ENCODE results near the gene STRADA.

The STRADA gene

GRCh38 chr17:63679214-63679613 lies 62.4 kb downstream of the STRADA start:
- H3K27me3 ChIP-seq (ENCODE audit: insufficient read depth, low read depth) = no peaks in the 10 kb centered on the region
- TF ChIP-seq CTCF (conservative IDR thresholded peaks at IDR 0.05; ENCODE audit: low read depth, low read length) = 0 out of 2 replicates have a peak, but pooled peaks have one; percentile 14
- H3K4me3 ChIP-seq (IDR thresholded peaks at IDR 0.05; ENCODE audit: insufficient read depth, low read depth, low read length) = no peak overlapping the region
- H3K36me3 ChIP-seq (ENCODE audit: insufficient read depth) = no peaks in the 10 kb centered on the region
- no peak overlapping the region for H3K27ac ChIP-seq
- H3K4me2 ChIP-seq = no peak overlapping the region
- H2AFZ ChIP-seq (ENCODE audit: low read depth) = no peak overlapping the region
- H3K79me2 ChIP-seq (ENCODE audit: insufficient read depth, low read depth) = no peaks in the 10 kb centered on the region
- no peaks in the 10 kb centered on the region for H4K20me1 ChIP-seq (ENCODE audit: insufficient read depth)
- no peaks in the 10 kb centered on the region for H3K4me1 ChIP-seq (ENCODE audit: low read depth, poor library complexity, severe bottlenecking)
- no peak overlapping the region for H3K9ac ChIP-seq

DNA sequence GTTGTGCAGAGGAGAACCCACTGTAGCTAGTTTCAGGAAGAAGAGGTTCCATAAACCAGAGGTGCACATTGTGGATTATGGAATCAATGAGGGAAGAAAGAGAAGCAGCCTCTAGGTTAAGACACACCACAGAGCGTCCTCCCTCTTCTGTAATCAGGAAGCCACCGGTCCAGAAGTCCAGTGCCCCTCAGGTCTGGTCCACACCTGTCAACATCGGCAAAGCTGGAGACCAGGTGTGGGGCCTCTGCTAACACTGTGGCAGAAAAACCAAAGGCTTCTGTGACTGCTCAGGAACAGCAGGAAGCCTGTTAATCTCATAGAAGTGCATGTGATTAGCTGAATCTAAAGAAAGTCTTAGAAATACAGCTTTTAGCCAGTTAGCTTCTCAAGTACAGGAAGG lies 65.0 kb downstream of the STRADA start:
- H4K20me1 ChIP-seq (ENCODE audit: insufficient read depth) = no peaks in the 10 kb centered on the region
- no peak for TF ChIP-seq CTCF (conservative IDR thresholded peaks at IDR 0.05; ENCODE audit: low read depth, low read length)
- no peaks in the 10 kb centered on the region for H3K27me3 ChIP-seq (ENCODE audit: insufficient read depth, low read depth)
- no peaks in the 10 kb centered on the region for H3K36me3 ChIP-seq (ENCODE audit: insufficient read depth)
- H2AFZ ChIP-seq (ENCODE audit: low read depth) = no peak overlapping the region
- no peaks in the 10 kb centered on the region for H3K4me1 ChIP-seq (ENCODE audit: low read depth, poor library complexity, severe bottlenecking)
- no peak overlapping the region for H3K4me2 ChIP-seq
- H3K79me2 ChIP-seq (ENCODE audit: insufficient read depth, low read depth) = no peaks in the 10 kb centered on the region
- no peak overlapping the region for H3K4me3 ChIP-seq (IDR thresholded peaks at IDR 0.05; ENCODE audit: insufficient read depth, low read depth, low read length)
- H3K27ac ChIP-seq = no peak overlapping the region
- H3K9ac ChIP-seq = no peak overlapping the region

DNA sequence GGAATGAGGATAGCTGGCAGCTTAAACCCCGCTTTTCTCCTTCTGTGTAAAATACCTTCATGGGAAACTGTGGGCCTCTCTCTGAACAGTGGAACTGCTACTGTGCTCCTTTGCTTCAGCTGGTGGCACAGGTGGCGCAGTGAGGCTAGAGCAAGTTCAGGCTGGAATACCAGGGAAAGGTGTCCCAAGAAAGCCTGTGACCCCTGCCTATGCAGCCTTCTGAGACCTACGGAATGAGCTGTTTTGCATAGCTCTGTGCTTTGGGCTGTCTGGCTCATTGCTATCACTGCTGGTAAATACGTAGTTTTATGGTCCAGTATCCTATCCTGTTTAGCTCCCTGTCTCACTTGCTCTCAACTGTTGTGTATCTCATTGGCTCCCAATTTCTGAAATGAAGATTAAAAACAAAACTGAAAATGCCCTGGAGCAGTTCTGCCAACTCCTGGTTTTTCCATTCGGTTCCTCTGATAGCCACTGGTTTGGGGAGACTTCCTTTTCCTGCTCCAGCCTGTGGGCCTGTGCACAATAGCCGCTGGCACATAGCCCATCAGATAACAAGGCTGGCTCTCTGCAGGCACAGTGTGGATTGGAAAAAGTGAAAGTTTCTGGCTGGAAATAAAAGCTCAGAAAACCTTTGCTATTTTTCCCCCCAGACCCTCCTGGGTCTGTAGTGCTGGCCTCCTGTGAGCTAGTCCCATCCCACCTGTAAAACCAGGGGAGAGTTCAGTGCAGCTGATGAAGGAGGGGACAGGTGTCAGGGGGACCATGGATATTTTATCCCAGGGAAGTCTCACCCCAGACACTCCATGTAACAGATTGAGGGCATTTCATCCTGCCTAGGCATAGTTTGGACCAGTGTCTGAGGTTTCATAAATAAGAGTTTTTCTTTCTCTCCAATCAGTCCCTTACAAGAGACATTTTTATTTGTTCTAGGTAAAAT lies 65.7 kb downstream of the STRADA start:
- Histone ChIP-seq H3K36me3 (ENCODE audit: insufficient read depth) (no peaks in the 10 kb centered on the region), H2AFZ (ENCODE audit: low read depth) (no peak overlapping the region), H3K4me2 (no peak overlapping the region), H3K9ac (no peak overlapping the region), H3K79me2 (ENCODE audit: insufficient read depth, low read depth) (no peaks in the 10 kb centered on the region), H3K4me1 (ENCODE audit: low read depth, poor library complexity, severe bottlenecking) (no peaks in the 10 kb centered on the region), H3K27ac (no peak overlapping the region), H3K27me3 (ENCODE audit: insufficient read depth, low read depth) (no peaks in the 10 kb centered on the region), H4K20me1 (ENCODE audit: insufficient read depth) (no peaks in the 10 kb centered on the region), H3K4me3 (IDR thresholded peaks at IDR 0.05; ENCODE audit: insufficient read depth, low read depth, low read length) (no peak overlapping the region)
- no peak for TF ChIP-seq CTCF (conservative IDR thresholded peaks at IDR 0.05; ENCODE audit: low read depth, low read length)

GRCh38 chr17:63675231-63675606 lies 66.4 kb downstream of the STRADA start:
- Histone ChIP-seq H3K27me3 (ENCODE audit: insufficient read depth, low read depth) (no peaks in the 10 kb centered on the region), H3K36me3 (ENCODE audit: insufficient read depth) (no peaks in the 10 kb centered on the region), H3K4me3 (IDR thresholded peaks at IDR 0.05; ENCODE audit: insufficient read depth, low read depth, low read length) (no peak overlapping the region), H3K27ac (no peak overlapping the region), H3K9ac (no peak overlapping the region), H3K4me1 (ENCODE audit: low read depth, poor library complexity, severe bottlenecking) (no peaks in the 10 kb centered on the region), H3K4me2 (no peak overlapping the region), H3K79me2 (ENCODE audit: insufficient read depth, low read depth) (no peaks in the 10 kb centered on the region), H4K20me1 (ENCODE audit: insufficient read depth) (no peaks in the 10 kb centered on the region), H2AFZ (ENCODE audit: low read depth) (no peak overlapping the region)
- no peak for TF ChIP-seq CTCF (conservative IDR thresholded peaks at IDR 0.05; ENCODE audit: low read depth, low read length)

Data from KMS-11 (cell line).